Measurements from ENCODE around the gene GMFB. TPM values are rescaled to one million over a fixed set of nuclear protein-coding genes. Genes with fewer than 3 reads are reported as not detected.

The GMFB gene
- polyA plus RNA-seq, 2 of the 4 experiments (the other 2 are of a cell fraction) = 45.5 to 66.7 TPM

DNA sequence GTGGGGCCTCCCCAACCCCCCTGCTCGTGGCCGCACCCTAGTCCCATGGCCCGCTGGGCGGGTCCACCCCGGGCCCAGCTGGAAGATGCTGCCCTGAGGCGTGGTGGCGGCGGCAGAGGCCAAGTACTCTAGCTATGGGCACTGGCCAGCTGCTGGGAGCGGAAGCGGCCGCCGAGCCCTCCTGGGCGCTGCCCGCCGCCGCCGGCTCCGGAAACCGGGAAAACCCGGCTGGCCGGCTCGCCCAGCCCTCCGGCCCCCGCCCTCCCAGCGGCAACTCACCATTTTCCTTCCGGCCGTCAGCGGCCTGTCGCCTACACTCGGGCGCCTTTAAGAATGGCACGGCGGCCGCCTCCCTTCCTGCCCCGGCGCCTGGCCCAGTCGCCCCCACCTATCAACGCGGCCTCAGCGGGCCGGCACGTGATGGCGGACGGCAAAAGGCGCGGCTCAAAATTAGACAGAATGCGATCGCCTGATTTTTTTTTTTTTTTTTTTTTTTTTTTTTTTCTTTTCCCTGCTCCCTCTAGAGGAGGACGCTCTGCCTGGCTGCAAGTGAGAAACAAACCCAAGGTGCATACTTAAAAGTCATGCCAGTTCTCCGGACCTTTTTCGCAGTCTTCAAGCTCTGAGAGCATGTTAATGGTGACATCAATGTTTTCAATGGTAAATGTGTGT lies at the start of gene GMFB (continued):
- TF ChIP-seq JUN (IDR thresholded peaks at IDR 0.05) = peak; percentile 36 to 86; a peak in 3 of 5 replicates
- peak; percentile 65; the same call in 2 of the 3 replicates for TF ChIP-seq BCL3 (IDR thresholded peaks at IDR 0.05)
- TF ChIP-seq EHF (CRISPR knock-in tag; IDR thresholded peaks at IDR 0.05) = no peak
- TF ChIP-seq ZNF302 (CRISPR knock-in tag; IDR thresholded peaks at IDR 0.05) = no peak
- TF ChIP-seq, protein P1, sequence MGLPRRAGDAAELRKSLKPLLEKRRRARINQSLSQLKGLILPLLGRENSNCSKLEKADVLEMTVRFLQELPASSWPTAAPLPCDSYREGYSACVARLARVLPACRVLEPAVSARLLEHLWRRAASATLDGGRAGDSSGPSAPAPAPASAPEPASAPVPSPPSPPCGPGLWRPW (IDR thresholded peaks at IDR 0.05) = no peak
- TF ChIP-seq KDM1A (IDR thresholded peaks at IDR 0.05; ENCODE audit: low read depth) = no peak

DNA sequence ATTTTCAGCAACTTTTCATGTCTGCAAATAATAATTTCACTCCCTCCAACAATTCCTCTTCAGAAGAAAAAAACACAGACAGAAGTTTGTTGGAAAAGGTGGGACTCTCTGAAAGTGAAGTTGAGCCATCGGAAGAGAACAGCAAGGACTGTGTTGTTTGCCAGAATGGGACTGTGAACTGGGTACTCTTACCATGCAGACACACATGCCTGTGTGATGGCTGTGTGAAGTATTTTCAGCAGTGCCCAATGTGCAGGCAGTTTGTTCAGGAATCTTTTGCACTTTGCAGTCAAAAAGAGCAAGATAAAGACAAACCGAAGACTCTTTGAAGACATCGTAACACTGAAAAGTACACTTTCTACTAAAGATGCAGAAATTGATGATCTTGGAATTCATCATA lies 49.3 kb upstream of the GMFB start:
- TF ChIP-seq MYC (IDR thresholded peaks at IDR 0.05; ENCODE audit: borderline replicate concordance, low read length) (no peak), BHLHE40 (IDR thresholded peaks at IDR 0.05; ENCODE audit: low read depth, low read length) (no peak), NR3C1 (IDR thresholded peaks at IDR 0.05) (no peak), FOSL2 (IDR thresholded peaks at IDR 0.05) (no peak), FOSL2 (CRISPR knock-in tag; IDR thresholded peaks at IDR 0.05) (no peak), FOSB (CRISPR knock-in tag; IDR thresholded peaks at IDR 0.05) (no peak), RNF2 (IDR thresholded peaks at IDR 0.05; ENCODE audit: borderline replicate concordance, low read depth) (no peak), BCL3 (IDR thresholded peaks at IDR 0.05) (no peak)
- ATAC-seq = no peak
- Histone ChIP-seq H3K4me1 (peaks cover 9% of the 10 kb centered on the region; the same call in 1 of the 3 replicates), H3K9me3 (no peaks in the 10 kb centered on the region), H3K4me2 (peak overlapping the region; percentile 33; the same call in 2 of the 3 replicates), H3K4me3 (no peak overlapping the region), H3K27ac (no peak overlapping the region)
- FAIRE-seq = peak; percentile 28
- ChIA-PET POLR2A (interaction anchor here (1.1 kb wide), 1 partner anchor 29 kb away, joined by 3 read pairs; the partner anchor contains the start of gene CGRRF1), CTCF (interaction anchor here (1.6 kb wide), 1 partner anchor 236 kb away, joined by 3 read pairs; no protein-coding TSS in a partner anchor)
- DNase-seq (ENCODE audit: low read depth in 1 of 2, low spot score in 1 of 2) = no peak
- WGBS (ENCODE audit: missing lambda C conversion rate) = 90% methylated on average over 3 of the region's 3 CpGs

DNA sequence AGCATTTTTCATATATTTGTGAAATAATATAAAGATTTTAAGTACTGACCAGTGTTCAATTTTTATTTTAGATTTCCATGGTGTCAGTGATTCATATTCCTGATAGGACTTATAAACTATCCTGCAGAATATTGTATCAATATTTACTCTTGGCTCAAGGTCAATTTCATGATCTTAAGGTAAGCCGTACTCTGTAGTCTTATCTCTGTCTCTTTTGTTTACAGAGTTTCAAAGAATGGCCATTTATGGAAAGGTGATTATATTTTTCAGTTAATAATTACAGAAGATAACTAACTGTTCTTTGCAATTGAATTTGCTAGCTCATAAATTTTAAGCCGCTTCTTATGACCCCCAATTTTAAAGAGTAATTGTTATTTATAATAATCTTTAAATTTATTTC lies 48.9 kb upstream of the GMFB start:
- H3K4me2 ChIP-seq = peak overlapping the region; percentile 33; the same call in 2 of the 3 replicates
- TF ChIP-seq TP53 (CRISPR knock-in tag; IDR thresholded peaks at IDR 0.05) = no peak
- no peak for TF ChIP-seq NFE2L2 (conservative IDR thresholded peaks at IDR 0.05; ENCODE audit: low read length)
- no peak for TF ChIP-seq MAFK (IDR thresholded peaks at IDR 0.05; ENCODE audit: partially characterized antibody)
- TF ChIP-seq FOXS1 (CRISPR knock-in tag; IDR thresholded peaks at IDR 0.05) = no peak
- TF ChIP-seq JUNB (IDR thresholded peaks at IDR 0.05) = no peak
- TF ChIP-seq PBX3 (IDR thresholded peaks at IDR 0.05) = no peak
- TF ChIP-seq FOSL2 (IDR thresholded peaks at IDR 0.05) = no peak
- no peak for TF ChIP-seq FOSL2 (CRISPR knock-in tag; IDR thresholded peaks at IDR 0.05)
- no peak for TF ChIP-seq KDM5A (IDR thresholded peaks at IDR 0.05)
- TF ChIP-seq NR3C1 (IDR thresholded peaks at IDR 0.05) = no peak
- no peak for TF ChIP-seq CHD4 (IDR thresholded peaks at IDR 0.05; ENCODE audit: borderline replicate concordance)
- TF ChIP-seq POLR2AphosphoS2 (conservative IDR thresholded peaks at IDR 0.05; ENCODE audit: low read length) = no peak
- TF ChIP-seq HEYL (CRISPR knock-in tag; IDR thresholded peaks at IDR 0.05) = no peak
- TF ChIP-seq ELK1 (IDR thresholded peaks at IDR 0.05; ENCODE audit: low read depth, low read length) = no peak
- no peak for TF ChIP-seq GATA3 (IDR thresholded peaks at IDR 0.05; ENCODE audit: borderline replicate concordance)
- no peak for TF ChIP-seq EP300 (IDR thresholded peaks at IDR 0.05)
- TF ChIP-seq EHMT2 (IDR thresholded peaks at IDR 0.05; ENCODE audit: low read depth) = no peak
- no peak for TF ChIP-seq RNF2 (IDR thresholded peaks at IDR 0.05; ENCODE audit: borderline replicate concordance, low read depth)
- TF ChIP-seq MAZ (IDR thresholded peaks at IDR 0.05; ENCODE audit: borderline replicate concordance, low read depth, low read length) = no peak
- TF ChIP-seq HDAC2 (IDR thresholded peaks at IDR 0.05) = no peak
- TF ChIP-seq POLR2A (IDR thresholded peaks at IDR 0.05; ENCODE audit: low read length) = no peak
- WGBS (ENCODE audit: missing lambda C conversion rate) = 26% methylated on average over 2 of the region's 2 CpGs
- no peak overlapping the region for H3K27ac ChIP-seq
- DNase-seq (ENCODE audit: low read depth in 1 of 2, low spot score in 1 of 2) (peak in 1 of 2 experiments; percentile 18), ATAC-seq (no peak), FAIRE-seq (no peak)
- CTCF ChIA-PET = interaction anchor here (1.6 kb wide), 1 partner anchor 236 kb away, joined by 3 read pairs; no protein-coding TSS in a partner anchor
- POLR2A ChIA-PET = interaction anchor here (1.1 kb wide), 1 partner anchor 28 kb away, joined by 3 read pairs; the partner anchor contains the start of gene CGRRF1
- peaks cover 9% of the 10 kb centered on the region; the same call in 1 of the 3 replicates for H3K4me1 ChIP-seq
- H3K4me3 ChIP-seq = no peak overlapping the region
- H3K9me3 ChIP-seq = no peaks in the 10 kb centered on the region

Measured in A549 (cell line).